H1 (cell line): ENCODE data around the gene CACNA2D4. TPM values are rescaled to one million over a fixed set of nuclear protein-coding genes. Genes with fewer than 3 reads are reported as not detected.

Source experiments
- CTBP2 ChIP-seq: IDR thresholded peaks from 2 replicates; pipeline ENCODE4 v1.7.0; 2011; ENCODE audit warnings: borderline replicate concordance, mild to moderate bottlenecking, moderate library complexity, mixed read lengths, low read length; ENCODE audit not compliant: insufficient read depth, insufficient read length
- KDM1A ChIP-seq: fragments of 200-600, 300-600 bp; sonication (generic); IDR thresholded peaks from 2 replicates; pipeline ENCODE4 v1.7.1; 2016; ENCODE audit warnings: mild to moderate bottlenecking, low read length, borderline replicate concordance
- KDM4A ChIP-seq: IDR thresholded peaks from one replicate; pipeline ENCODE4 v1.7.1; 2012; ENCODE audit warnings: low read depth, mild to moderate bottlenecking, moderate library complexity, low read length, inconsistent platforms; ENCODE audit not compliant: severe bottlenecking
- POU5F1 ChIP-seq: IDR thresholded peaks from 2 replicates; pipeline ENCODE4 v1.6.1; 2011; ENCODE audit warnings: low read depth, mild to moderate bottlenecking, low read length, moderate library complexity
- RNF2 ChIP-seq: fragments of 200-900, 300-1000 bp; sonication (generic); IDR thresholded peaks from 2 replicates; pipeline ENCODE4 v1.7.1; 2016; ENCODE audit warnings: borderline replicate concordance, low read depth, mild to moderate bottlenecking, antibody characterized with exemption, low read length; ENCODE audit not compliant: poor library complexity, severe bottlenecking; ENCODE audit errors: missing control alignments
- polyA plus RNA-seq, 7 experiments: library from polyadenylated mRNA; depleted of rRNA in 3 of 7; stranded (reverse) in 5 of 7; unstranded in 2 of 7; fragments of >200 nt in 5 of 7; fragments of 200-250 nt in 2 of 7; gene quantifications; 1 replicate in 5 of 7; 2 replicates in 1 of 7; 4 replicates in 1 of 7; pipeline versions ENCODE4 v1.2.1 to v1.2.3, GENCODE V29; 2011 to 2013; ENCODE audit warnings: missing spikeins in 2 of 7, mixed read lengths in 2 of 7
- total RNA-seq: library from RNA; stranded (reverse); fragmentation: NEBNext Ultra II Directional; extraction: Animal tissue kit (Norgen Biotek cat#: 25700); gene quantifications from 2 replicates; pipeline ENCODE4 v1.2.1, GENCODE V29; 2021

Gene CACNA2D4
- total and polyA plus RNA-seq, 2 of the 8 experiments (the other 6 are each of a cell fraction or from before 2014, with no cell fraction given) = 0.44 to 0.88 TPM

DNA sequence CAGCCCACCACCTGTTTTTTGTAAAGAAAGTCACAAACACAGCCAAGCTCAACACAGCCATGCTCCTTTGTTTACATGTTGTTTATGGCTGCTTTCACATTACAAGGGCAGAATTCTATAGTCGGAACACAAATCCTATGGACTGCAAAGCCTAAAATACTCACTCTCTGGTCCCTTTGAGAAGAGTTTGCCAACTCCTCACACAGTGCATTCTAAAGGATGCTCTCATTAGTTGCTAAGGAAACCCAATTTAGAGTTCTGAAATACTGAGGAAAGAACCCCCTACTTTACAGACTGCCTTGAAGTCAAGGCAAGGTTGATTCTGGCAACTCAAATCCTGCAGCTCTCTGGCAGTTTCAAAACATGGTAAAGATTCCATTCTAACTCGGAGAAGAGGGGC is 47.5 kb upstream of the CACNA2D4 start (continued):
- TF ChIP-seq KDM1A (no peak), CTBP2 (no peak), KDM4A (no peak), RNF2 (no peak), POU5F1 (no peak)
